Left cardiac atrium (tissue), 4 donors: ENCODE results near the gene BICC1. TPM values are rescaled to one million over a fixed set of nuclear protein-coding genes. Genes with fewer than 3 reads are reported as not detected.

Experiments
- ATAC-seq, 2 donors: fragments of 200-7000 bp; cut with Tn5 transposase; one replicate each; pipeline ENCODE4 v1.9.1; 2020; ENCODE audit warnings: mild to moderate bottlenecking in 2 of 2, moderate library complexity in 2 of 2
- DNase-seq: peaks from one replicate; pipeline ENCODE4 v3.0.0-alpha.2; 2020
- intact Hi-C, 2 donors: fragments of 100-400 bp; cut with DNase I; formaldehyde crosslinking; loops; one replicate each; pipeline versions ENCODE4 v1.14.1 to v1.15.1; 2022 to 2023
- total RNA-seq, 2 donors: library from RNA; stranded (reverse); fragmentation: NEBNext Ultra II Directional; extraction: Animal tissue kit (Norgen Biotek cat#: 25700); gene quantifications; one replicate each; pipeline ENCODE4 v1.2.1, GENCODE V29; 2021
- donor health status: DM: no; HTN: yes; CAD: no.
- donor health status: DM: no; HTN: yes; CAD: no; lungs with severe emphysema.
- donor health status: DM: yes; HTN: yes; CAD: no.
- donor health status: Dilated cardiomyopathy.

The BICC1 gene
- total RNA-seq, 2 donors from 2014 or later, result 13.0 to 14.2 TPM

DNA sequence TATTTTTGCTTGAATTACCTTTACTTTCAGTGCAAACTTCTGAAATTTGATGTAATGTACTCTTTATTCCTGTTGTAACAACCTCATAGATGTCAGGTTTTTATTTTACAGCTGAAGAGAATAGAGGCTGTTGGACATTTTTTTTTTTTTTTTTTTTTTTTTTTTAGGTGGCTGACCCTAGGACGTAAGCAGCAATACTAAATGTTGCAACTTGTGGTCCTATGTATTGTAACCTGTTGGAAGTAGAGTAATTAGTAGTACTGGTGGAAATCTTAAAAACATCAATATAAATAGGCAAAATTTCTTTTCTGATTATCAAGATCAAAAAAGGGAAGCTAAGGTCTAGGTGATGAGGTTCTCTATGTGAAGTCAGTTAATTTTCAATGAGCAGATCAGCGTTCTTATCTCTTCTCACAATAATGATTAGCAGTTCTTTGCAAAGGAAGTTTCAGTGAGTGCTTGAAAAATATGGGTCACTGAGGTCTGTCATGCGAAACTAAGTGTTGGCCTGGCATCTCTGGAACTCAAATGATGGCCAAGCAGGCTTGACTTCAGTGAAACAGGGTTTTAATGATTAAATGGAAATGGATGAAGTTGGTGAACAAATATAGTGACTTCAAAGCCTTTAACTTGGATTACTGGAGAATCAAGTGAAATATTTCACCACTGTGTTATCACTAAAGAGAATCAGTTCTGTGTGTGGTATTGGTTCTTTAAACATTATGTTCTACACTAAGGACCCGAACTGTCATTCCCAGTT, 42.7 kb downstream of the BICC1 start:
- no peak for DNase-seq
- intact Hi-C loops, result no loop called here
- no peak for ATAC-seq

DNA sequence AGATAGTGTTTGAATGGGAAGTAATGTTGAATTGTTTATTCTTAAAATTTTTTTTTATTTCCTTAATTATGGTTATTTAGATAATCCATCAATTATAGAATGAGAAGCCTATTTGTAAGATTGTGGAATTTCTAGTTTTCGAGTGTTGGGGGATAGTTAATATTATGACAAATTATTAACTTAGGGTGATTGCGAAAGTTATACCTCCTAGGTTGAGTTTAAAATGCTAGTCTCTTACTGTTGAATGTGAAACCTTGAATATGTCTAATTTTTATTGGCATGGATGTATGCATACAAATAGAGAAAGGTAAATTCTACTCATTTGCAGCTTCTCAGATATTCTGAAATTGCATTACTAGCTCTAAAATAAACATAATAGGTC, 43.2 kb downstream of the BICC1 start:
- intact Hi-C loops, result no loop called here
- no peak for DNase-seq
- ATAC-seq, result no peak

DNA sequence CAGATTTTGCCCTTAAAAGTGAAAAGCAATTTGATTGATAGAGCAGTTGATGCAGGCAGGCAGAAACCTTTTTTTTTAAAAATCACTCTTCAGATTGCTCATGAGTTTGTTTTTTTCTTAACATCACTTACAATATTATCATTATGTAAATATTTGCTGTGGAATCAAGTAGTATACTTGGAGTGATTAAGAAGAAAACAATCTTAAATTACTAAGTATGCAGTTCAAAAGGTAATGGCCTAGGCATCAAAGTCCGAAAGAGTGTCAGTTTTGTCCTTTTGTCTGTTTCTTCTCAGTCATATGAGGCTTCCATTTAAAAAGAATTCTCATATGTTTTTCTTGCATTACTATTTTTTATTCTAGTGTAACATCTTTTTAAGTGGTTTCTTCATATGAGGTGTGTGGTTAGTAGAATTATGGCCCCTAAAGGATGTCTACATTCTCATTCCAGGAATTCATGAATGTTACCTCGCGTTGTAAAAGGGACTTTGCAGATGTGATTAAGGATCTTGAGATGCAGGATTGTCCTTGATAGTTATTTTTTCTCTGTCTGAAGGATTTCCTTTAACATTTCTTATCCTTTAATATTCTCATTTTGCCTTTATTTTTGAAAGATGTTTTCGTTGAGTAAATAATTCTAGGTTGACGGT, 44.0 kb downstream of the BICC1 start:
- intact Hi-C loops, result no loop called here
- no peak for DNase-seq
- ATAC-seq, result no peak

DNA sequence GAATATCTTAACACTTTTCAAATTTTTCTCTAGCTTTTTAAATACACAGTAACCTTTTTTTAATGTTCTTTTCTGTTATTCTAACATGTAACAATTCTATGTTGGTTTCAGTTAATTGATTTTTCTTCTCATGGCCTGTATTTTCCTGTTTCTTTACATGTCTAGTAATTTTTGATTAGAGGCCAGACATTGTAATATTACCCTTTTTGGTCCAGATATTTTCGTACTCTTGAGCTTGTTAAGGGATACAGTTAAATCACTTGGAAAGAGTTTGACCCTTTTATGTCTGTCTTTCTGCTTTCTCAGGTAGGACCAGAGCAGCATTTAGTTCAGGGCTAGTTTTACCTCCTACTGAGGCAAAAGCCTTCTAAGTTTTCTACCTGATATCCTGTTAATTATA, 45.0 kb downstream of the BICC1 start:
- intact Hi-C loops, result no loop called here
- ATAC-seq, result no peak
- no peak for DNase-seq

DNA sequence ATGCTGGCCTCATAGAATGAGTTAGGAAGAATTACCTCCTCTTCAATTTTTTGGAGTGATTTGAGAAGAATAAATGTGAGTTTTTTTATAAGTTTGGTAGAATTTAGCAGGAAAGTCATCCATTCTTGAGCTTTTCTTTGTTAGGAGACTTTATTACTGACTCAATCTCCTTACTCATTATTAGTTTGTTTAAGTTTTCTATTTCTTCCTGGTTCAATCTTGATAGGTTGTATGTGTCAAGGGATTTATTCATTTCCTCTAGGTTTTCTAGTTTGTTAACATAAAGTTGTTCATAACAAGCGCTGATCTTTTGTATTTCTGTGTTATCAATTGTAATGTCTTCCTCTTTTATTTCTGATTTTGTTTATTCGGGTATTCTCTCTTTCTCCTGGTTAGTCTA, 47.4 kb downstream of the BICC1 start:
- ATAC-seq (no peak), DNase-seq (no peak)
- intact Hi-C loops, result no loop called here

DNA sequence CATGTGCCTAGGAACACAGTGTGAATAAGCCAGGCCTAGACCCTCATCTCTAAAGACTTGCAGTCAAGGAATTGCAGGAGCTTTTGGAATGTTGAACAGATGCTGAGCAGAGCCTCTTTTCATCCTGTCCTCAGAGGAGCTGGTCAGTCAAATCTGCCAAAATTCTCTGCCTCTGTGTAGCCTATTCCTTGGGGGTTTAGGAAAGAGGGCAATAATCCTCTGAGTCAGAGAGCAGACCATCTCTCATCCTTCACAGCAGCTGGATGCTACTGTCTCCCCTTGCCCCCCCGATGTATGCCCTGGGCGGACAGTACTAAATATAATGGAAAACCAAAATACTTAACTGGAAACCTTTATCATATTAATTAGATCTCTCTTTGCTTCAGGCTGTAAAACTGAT, 52.6 kb downstream of the BICC1 start:
- ATAC-seq (peak in 1 of 2 donors; percentile 36), DNase-seq (no peak)
- intact Hi-C loops, result no loop called here

DNA sequence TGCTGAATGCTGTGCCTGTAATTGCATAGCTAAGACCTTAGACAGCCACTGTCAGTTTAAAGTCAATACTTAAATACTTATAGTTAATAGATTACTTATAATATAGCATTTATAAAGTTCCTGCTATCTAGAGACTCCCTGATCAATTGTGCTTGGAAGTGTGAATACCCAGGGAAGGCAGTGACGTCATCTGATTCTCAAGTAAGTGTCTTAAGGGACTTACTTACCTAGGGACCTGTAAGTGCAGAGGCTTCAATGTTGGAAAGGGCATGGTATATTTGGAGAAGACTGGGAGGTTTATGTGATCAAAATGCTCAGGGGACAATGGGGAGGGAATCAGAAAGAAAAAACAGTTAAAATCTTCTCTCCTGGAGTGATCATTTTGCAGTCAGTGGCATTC, 55.0 kb downstream of the BICC1 start:
- ATAC-seq (no peak), DNase-seq (no peak)
- intact Hi-C loops, result no loop called here

DNA sequence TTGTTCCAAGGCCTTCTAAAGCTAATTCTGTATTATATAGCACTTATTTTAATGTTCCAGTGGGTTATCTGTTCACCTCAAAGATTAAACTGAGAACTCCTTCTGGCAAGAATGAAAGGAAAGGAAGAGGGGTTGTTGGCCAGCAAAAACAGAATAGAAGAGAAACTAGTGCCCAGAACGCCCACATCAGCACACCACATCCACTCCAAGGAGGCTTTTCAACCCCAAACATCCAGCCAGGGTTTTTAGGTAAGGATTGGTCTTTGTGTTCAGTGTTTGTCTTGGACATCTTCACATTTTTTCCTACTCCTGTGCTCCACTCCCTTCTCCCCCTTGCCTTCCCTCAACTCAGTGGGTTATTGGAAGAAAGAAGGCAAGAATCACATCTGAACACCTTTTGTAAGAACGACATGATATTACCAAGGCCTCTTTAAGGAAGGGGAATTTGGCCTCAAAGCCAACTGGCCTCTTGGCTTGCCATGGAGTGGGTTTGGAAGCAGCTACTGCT, 55.8 kb downstream of the BICC1 start:
- intact Hi-C loops, result no loop called here
- DNase-seq (no peak), ATAC-seq (peak in 1 of 2 donors; percentile 62)

DNA sequence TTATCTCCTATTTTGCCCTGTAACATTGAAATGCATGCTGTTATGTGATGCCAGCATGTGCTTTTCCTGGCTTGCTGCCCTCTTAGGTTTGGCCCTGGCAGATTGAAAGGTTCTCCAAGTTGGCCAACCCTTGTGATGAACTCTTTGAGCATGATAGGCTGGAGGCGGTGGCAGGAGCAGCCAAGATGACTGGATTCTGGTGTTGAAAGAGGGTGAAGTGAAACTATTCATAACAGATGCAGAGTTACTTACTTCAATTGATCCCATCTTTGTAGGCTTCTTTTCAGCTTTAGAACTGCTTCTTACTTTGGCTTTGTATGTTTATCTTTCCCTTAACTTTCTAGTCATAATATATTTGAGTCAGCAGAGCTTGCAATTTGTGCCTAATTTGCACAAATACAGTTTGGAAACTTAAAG, 57.6 kb downstream of the BICC1 start:
- ATAC-seq, result peak in 1 of 2 donors; percentile 72
- peak; percentile 24 for DNase-seq
- intact Hi-C loops, result no loop called here

DNA sequence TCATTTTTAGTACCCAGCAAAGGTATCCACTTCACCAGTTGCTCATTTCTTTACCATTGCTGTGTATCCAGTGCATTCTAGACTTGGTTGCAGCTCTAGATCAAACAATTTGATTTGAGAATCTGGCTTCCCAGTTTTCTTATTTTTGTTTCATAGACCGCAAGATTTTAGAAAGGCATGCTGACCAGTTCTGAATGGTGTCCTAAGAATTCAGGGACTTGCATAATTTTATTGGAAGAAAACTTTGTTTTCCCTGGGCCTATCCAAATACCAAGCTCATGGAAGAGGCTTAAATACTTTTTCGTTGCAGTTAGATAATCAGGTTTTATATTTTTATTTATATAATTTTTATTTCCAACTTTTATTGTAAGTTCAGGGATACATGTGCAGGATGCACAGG, 58.3 kb downstream of the BICC1 start:
- DNase-seq (no peak), ATAC-seq (no peak)
- intact Hi-C loops, result no loop called here

DNA sequence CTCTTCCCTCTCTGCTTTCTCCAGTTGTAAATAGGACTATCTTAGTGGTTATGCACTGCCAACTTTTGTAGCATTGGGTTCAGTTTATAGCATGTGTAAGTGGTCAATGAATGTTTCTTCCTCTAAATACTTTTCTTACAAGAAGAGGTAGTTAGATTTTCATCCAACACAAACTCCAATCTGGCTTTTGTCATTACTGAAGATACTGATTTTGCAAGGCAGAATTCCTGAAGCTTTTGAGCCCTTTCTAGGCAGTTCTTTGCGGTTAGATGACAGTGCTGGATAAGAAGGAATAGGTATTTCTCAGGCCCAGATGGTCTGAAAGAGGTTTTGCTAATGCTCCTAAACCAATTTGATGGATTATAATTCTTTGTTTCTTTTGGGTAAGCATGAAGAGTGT, 60.5 kb downstream of the BICC1 start:
- no peak for DNase-seq
- ATAC-seq, result no peak
- intact Hi-C loops, result no loop called here

DNA sequence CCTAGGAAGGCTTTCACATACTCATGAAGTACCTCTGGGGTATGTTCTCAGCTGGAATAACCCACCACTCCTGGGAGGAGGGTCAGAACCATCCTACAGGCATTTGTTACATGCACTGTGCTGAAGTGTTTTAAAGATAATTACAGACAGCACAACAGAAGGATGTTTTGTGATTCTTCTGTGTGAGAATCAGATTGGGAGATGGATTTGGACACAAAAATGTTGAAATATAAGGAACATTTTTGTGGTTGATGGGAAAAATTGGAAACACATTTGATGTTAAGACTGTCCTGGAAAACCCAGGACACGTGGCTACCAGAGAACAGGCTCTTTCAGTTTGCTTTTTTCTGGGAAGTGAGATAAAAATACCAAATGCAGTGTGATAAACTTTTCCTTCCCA, 61.4 kb downstream of the BICC1 start:
- DNase-seq (no peak), ATAC-seq (no peak)
- intact Hi-C loops, result no loop called here

DNA sequence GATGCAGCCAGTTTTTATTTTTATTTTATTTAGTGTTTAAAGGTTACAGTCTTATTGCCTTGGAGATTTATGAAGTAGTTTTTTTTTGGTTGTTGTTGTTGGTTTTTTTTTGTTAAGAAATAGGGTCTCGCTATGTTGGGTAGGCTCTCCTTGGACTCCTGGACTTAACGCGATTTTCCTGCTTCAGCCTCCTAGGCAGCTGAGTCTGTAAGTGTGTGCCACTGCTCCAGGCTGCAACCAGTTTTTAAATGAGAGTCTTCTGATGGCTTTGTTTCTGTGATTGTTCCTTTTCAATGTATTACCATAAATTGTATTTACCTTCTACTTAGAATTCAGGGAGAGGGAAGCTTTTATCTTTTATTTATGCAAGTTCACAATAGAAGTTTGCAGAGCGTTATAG, 62.8 kb downstream of the BICC1 start:
- no peak for DNase-seq
- intact Hi-C loops, result no loop called here
- no peak for ATAC-seq

DNA sequence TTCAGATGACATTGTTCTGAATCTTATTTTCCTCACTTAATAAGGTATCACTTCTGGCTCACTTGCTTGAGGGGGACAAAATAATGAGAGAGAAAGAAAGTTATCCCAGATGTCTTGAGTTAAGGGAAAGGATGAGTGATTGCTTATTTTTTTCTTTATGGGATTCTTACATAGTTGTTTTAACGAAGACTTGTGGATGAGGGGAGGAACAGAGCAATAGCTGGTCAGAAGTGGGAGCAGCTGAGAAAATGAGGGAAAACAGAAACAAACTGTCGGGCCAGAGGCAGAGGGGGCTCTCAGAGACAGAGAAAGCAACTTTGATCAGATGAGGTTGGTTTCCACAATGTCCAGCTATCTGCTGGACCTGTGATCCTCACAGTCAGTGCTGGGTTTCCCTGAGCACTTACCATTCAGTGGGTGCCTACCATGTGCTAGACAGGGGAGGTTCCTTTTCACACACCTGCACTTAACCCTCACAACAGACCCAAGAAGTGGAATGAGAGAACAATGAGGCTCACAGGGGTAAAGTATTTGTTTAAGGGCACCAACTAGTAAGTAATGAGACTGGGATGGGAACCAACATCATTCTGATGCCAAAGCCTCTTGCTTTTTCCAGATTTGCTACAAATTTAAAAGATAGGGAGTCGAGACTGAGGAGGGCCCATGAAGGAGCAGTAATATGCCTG, 64.2 kb downstream of the BICC1 start:
- intact Hi-C loops, result no loop called here
- DNase-seq (no peak), ATAC-seq (peak in 1 of 2 donors; percentile 12)

DNA sequence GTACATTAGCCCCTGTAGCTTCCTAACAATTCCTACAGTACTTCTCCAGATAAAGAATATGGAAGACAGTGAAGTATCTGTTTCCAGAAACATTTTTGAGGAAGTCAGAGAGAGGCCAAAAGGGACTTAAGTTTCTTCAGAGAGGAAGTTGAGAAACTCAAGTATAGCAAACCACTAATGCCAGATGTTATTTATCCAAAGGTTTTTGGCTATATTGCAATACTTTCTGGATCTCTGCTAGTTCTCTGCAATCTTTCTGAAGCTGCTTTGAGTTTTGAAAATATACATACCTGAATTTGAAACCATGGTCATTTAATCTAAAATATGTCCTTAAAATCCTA, 64.7 kb downstream of the BICC1 start:
- DNase-seq, result no peak
- intact Hi-C loops, result no loop called here
- ATAC-seq, result peak; percentile 76 to 81

DNA sequence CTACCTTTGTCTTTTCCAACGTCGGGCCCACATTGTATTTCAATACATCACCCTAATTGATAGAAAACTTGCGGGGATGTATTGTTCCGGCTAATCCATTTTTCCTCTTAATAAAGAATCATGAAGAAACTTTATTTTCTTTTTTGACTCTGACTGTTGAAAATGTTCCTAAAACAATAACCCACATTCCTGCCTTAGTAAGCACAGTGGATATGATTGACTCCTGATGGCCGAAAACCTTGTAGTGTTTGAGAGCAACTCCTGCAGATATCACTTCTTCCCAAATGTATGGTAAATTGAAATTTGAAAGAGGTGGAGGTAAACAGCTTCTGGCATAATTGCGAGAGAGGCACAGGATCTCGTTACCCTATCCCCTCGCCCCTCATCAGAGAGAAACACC, 65.7 kb downstream of the BICC1 start:
- DNase-seq (no peak), ATAC-seq (peak in 1 of 2 donors; percentile 33)
- intact Hi-C loops, result no loop called here

DNA sequence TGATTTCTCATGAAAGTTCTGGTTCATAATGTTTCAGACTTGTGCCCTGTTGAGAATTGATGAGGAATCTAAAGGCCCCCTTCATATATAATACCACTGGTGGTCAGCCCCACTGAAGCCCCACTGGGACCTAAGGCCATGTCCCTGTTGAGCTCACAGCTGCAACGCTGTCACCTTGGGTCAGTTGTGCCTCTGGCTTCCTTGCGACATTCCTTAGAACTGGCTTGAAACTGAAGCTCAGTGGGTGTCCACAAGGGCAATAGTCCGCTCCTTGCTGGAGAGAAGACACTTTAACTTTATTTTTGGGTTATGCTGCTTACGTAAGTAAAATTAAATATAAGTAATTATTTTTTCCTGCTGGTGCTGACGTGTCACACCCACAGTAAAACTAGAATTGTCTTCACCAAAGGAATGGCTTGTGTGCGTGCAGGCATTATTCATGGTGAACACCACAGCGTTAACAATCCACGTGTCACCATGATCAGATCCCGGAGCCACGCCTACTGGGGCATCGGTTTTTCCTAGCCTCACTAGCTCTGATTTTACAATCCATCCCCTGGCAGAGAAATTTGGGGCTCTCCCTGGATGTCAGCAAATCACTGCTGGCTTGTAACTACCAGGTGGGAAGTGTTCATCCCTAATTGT, 66.5 kb downstream of the BICC1 start:
- intact Hi-C loops, result loop anchor here in 1 of 2 donors (1.0 kb wide), 1 partner anchor 23 kb away; no protein-coding TSS in a partner anchor
- DNase-seq, result no peak
- ATAC-seq, result no peak

DNA sequence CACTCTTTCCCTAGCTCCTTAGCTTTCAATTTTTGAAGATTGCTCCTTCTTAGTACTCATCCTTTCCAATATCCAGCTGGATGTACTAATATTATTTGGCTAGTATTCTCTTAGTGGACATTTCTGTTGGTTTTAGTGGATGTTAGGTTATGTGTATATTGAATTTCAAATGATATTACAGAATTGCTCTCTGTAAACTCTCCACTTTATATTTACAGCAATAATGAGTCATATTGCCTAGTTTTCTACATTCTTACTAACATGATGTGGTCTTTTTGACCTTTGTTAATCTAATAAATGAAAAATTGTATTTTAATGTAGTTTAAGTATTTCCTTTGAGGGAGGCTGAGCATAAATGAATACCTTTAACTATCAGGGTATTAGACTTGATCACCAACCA, 69.4 kb downstream of the BICC1 start:
- intact Hi-C loops, result no loop called here
- ATAC-seq (no peak), DNase-seq (no peak)

DNA sequence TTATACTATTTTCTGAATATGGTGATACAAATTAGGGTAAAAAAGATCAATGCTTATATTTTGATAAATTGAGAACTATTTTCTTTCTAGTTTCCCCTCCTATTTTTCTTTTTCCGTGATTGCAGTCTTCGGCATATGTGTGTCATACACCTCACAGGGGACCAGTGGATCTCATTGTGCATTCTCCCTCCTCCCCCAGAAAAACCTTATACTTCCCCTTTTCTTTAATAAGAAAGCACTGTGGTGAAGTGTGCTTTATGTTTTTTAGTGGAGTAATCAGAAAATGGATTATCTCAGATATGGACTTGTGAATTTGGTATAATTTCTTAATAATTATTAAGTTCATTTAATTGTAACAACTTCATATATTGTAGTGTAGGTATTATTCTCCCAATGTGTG, 72.8 kb downstream of the BICC1 start:
- no peak for DNase-seq
- intact Hi-C loops, result no loop called here
- no peak for ATAC-seq
